ENCODE data around the gene MAP3K12.
"Not testable (repeated sequence)": the region's sequence is repeated elsewhere in the genome, so short reads cannot be mapped to it uniquely, and the experiment has no call there.

MAP3K12 gene

GRCh38 chr12:53443955-53444354 is 55.3 kb downstream of the MAP3K12 start:
- DNase-seq: no peak

- peak; percentile 61 to 99 (median 96) for DNase-seq
These were observed 58.0 kb downstream of the MAP3K12 start, which contains the start of gene PRR13 for GRCh38 chr12:53441040-53441833. PRR13 (plus strand) TSS chr12:53441734; CDS start chr12:53442715, 981 bp downstream.

GRCh38 chr12:53439582-53439981 is 59.7 kb downstream of the MAP3K12 start:
- not testable (repeated sequence) for DNase-seq

GRCh38 chr12:53435326-53435725 is 63.9 kb downstream of the MAP3K12 start:
- not testable (repeated sequence) for DNase-seq

- DNase-seq: no peak
These were observed 68.1 kb downstream of the MAP3K12 start for GRCh38 chr12:53431187-53431586.

- no peak for DNase-seq
These were observed 69.1 kb downstream of the MAP3K12 start for GRCh38 chr12:53430116-53430515.

Measured in nucleus accumbens (tissue), 56 donors.